ENCODE measurements around the gene MRPS23.

MRPS23 gene

DNA sequence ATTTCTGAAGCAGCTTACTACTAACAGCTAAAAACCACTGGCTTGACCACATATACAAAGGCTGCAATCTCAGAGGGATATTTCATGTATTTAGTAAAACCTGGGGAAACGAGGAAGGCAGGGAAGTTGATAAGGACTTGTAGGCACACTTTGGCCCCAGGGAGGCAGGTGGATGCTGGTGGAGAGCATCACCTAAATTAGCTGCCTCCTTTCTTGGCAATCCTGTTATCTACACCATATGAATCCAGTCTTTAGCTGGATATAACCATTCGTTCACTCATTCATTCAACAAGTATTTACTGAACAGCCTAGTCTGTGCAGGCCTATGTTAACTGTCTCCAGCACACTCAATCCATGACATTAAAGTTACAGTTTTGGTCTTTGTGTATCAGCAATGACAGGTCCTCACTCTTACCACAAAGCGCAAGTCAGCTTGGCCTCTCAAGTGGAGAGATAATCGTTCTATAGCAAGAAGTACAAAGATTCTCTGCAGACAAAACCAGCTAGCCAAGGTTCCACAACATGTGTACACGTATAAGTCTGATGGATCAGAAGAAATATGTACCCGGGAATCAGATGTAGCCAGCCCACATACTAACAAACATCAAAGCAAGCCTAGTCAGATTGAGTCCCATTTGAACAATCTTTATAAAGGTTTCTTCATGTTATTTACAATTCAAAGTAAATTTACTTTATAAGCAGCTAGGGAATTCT, 10.8 kb downstream of the MRPS23 start:
- TF ChIP-seq POLR2AphosphoS5 (IDR thresholded peaks at IDR 0.05; ENCODE audit: low read depth, low read length) (no peak), TAF1 (IDR thresholded peaks at IDR 0.05; ENCODE audit: borderline replicate concordance, insufficient read depth, low read length) (no peak), FOXP2 (optimal IDR thresholded peaks at IDR 0.05; ENCODE audit: borderline replicate concordance, extremely low read depth, extremely low read length, insufficient read depth) (no peak), SIN3A (IDR thresholded peaks at IDR 0.05; ENCODE audit: borderline replicate concordance, insufficient read depth, low read length) (no peak)
- TF ChIP-seq, protein P1, sequence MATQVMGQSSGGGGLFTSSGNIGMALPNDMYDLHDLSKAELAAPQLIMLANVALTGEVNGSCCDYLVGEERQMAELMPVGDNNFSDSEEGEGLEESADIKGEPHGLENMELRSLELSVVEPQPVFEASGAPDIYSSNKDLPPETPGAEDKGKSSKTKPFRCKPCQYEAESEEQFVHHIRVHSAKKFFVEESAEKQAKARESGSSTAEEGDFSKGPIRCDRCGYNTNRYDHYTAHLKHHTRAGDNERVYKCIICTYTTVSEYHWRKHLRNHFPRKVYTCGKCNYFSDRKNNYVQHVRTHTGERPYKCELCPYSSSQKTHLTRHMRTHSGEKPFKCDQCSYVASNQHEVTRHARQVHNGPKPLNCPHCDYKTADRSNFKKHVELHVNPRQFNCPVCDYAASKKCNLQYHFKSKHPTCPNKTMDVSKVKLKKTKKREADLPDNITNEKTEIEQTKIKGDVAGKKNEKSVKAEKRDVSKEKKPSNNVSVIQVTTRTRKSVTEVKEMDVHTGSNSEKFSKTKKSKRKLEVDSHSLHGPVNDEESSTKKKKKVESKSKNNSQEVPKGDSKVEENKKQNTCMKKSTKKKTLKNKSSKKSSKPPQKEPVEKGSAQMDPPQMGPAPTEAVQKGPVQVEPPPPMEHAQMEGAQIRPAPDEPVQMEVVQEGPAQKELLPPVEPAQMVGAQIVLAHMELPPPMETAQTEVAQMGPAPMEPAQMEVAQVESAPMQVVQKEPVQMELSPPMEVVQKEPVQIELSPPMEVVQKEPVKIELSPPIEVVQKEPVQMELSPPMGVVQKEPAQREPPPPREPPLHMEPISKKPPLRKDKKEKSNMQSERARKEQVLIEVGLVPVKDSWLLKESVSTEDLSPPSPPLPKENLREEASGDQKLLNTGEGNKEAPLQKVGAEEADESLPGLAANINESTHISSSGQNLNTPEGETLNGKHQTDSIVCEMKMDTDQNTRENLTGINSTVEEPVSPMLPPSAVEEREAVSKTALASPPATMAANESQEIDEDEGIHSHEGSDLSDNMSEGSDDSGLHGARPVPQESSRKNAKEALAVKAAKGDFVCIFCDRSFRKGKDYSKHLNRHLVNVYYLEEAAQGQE (IDR thresholded peaks at IDR 0.05; ENCODE audit: insufficient read depth in 1 of 2, low read depth in 2 of 2, low read length in 2 of 2) = no peak

DNA sequence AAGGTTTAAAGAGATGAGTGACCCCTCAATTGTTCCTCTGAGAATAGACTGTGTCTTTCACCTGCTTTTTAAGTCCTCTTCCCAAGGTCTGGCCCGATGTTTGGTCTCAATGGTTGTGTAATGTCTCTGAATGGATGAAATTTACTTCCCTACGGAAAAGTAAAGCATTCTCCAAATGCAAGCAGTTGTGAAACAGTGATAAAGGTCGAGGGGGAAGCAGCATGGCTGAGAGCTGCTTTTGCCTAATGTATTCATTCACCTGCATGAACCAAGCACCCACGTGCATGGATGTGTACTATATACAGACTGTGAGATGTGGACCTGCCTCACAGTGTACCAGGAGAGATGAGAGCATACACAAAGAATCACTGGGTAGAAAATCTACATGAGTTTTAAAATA, 11.4 kb downstream of the MRPS23 start:
- TF ChIP-seq, protein P1 (IDR thresholded peaks at IDR 0.05; ENCODE audit: insufficient read depth in 1 of 2, low read depth in 2 of 2, low read length in 2 of 2) = no peak
- TF ChIP-seq POLR2AphosphoS5 (IDR thresholded peaks at IDR 0.05; ENCODE audit: low read depth, low read length) = no peak
- TF ChIP-seq FOXP2 (optimal IDR thresholded peaks at IDR 0.05; ENCODE audit: borderline replicate concordance, extremely low read depth, extremely low read length, insufficient read depth) = no peak
- TF ChIP-seq SIN3A (IDR thresholded peaks at IDR 0.05; ENCODE audit: borderline replicate concordance, insufficient read depth, low read length) = no peak
- no peak for TF ChIP-seq TAF1 (IDR thresholded peaks at IDR 0.05; ENCODE audit: borderline replicate concordance, insufficient read depth, low read length)

DNA sequence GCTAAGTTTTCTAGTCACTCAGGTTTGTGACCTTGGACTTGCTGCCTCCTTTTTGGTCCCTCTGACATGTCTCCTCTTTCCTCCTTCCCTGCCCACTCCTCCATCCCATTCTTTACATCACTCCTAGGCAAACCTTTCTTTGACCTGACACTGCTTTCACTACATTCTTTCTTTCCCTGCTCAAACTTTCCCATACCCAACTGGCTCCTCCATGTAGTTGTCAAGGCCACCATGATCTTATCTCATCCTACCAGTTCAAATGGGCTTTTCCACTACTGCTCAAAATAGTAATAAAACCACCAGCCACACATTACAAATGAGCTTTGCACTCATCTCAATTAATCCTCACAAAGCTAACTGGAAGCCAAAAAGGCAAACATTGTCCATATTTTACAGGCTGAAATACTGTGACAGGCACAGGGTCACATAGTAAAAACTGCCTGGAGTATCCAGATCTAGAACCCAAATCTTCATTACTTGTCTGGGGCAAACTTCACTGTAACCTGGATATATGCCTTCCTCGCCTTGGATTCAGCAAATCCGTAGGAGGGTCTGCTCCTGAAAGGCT, 14.4 kb downstream of the MRPS23 start:
- no peak for TF ChIP-seq FOXP2 (optimal IDR thresholded peaks at IDR 0.05; ENCODE audit: borderline replicate concordance, extremely low read depth, extremely low read length, insufficient read depth)
- no peak for TF ChIP-seq POLR2AphosphoS5 (IDR thresholded peaks at IDR 0.05; ENCODE audit: low read depth, low read length)
- no peak for TF ChIP-seq SIN3A (IDR thresholded peaks at IDR 0.05; ENCODE audit: borderline replicate concordance, insufficient read depth, low read length)
- no peak for TF ChIP-seq TAF1 (IDR thresholded peaks at IDR 0.05; ENCODE audit: borderline replicate concordance, insufficient read depth, low read length)
- TF ChIP-seq, protein P1 (IDR thresholded peaks at IDR 0.05; ENCODE audit: insufficient read depth in 1 of 2, low read depth in 2 of 2, low read length in 2 of 2) = no peak

DNA sequence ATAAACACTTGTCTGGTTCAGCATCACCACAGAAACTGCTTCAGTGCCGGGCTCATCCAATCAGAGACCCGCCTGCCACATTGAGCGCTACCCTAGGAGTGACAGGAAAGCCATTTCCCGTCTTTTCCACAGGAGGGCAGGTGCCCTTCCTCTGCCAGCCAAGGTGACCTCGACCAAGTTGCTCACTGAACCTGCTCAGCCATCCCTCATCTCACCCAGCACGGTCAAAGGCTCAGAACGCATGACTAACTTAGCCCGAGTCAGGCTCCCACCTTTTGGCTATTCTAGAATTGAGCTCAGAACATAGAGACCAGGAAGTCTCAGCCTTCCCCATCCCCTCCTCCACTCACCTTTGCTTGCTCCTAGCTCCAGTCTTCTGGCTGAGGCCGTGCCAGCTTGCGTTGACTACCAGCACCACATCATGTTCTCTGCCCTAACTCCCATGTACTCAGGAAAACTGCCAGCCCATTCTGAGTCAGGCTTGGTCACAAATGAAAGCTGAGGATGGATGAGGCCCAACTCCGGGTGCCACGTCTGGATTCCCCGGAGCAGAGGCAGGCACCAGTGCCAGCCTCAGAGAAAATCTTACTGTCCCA, 15.6 kb downstream of the MRPS23 start:
- TF ChIP-seq TAF1 (IDR thresholded peaks at IDR 0.05; ENCODE audit: borderline replicate concordance, insufficient read depth, low read length) (no peak), FOXP2 (optimal IDR thresholded peaks at IDR 0.05; ENCODE audit: borderline replicate concordance, extremely low read depth, extremely low read length, insufficient read depth) (no peak), POLR2AphosphoS5 (IDR thresholded peaks at IDR 0.05; ENCODE audit: low read depth, low read length) (no peak), SIN3A (IDR thresholded peaks at IDR 0.05; ENCODE audit: borderline replicate concordance, insufficient read depth, low read length) (no peak)
- TF ChIP-seq, protein P1 (IDR thresholded peaks at IDR 0.05; ENCODE audit: insufficient read depth in 1 of 2, low read depth in 2 of 2, low read length in 2 of 2) = no peak

Measured in PFSK-1 (cell line).